Psoas muscle (tissue), 8 donors: ENCODE results near the gene SMYD3. TPM values are rescaled to one million over a fixed set of nuclear protein-coding genes. Genes with fewer than 3 reads are reported as not detected.

ENCODE experiments used
- ATAC-seq, 4 donors: fragments of 200-7000 bp; cut with Tn5 transposase; one replicate each; pipeline ENCODE4 v1.9.1; 2020; ENCODE audit warnings: moderate library complexity in 3 of 4, mild to moderate bottlenecking in 2 of 4
- DNase-seq, 2 donors: peaks; one replicate each; pipeline ENCODE4 v3.0.0-alpha.2; 2020
- H3K27ac ChIP-seq: fragments of 200-600 bp; one replicate; pipeline ENCODE4 v1.8.0; 2022
- H3K27me3 ChIP-seq, 3 donors: fragments of 200-600 bp in 1 of 3; one replicate each; pipeline versions ENCODE4 v1.6.1 to v1.8.0; 2013 to 2022; ENCODE audit warnings: low read length in 2 of 3, mild to moderate bottlenecking in 2 of 3, moderate library complexity in 1 of 3; ENCODE audit not compliant: insufficient read depth in 3 of 3
- H3K36me3 ChIP-seq, 2 donors: fragments of 200-600 bp in 1 of 2; one replicate each; pipeline versions ENCODE4 v1.6.1 to v1.8.0; 2013 to 2022; ENCODE audit warnings: low read depth in 1 of 2, mild to moderate bottlenecking in 1 of 2, moderate library complexity in 1 of 2; ENCODE audit not compliant: insufficient read depth in 1 of 2
- H3K4me1 ChIP-seq: fragments of 200-600 bp; one replicate; pipeline ENCODE4 v1.8.0; 2022
- H3K4me3 ChIP-seq: fragments of 200-600 bp; one replicate; pipeline ENCODE4 v1.8.0; 2022; ENCODE audit warnings: mild to moderate bottlenecking
- H3K9me3 ChIP-seq: fragments of 200-600 bp; one replicate; pipeline ENCODE4 v1.8.0; 2022
- CTCF ChIP-seq: fragments of 200-600 bp; IDR thresholded peaks from one replicate; pipeline ENCODE4 v1.8.0; 2022; ENCODE audit warnings: antibody characterized with exemption
- WGBS, 3 donors: extraction: QIAGEN DNeasy Blood & Tissue Kit; methylation state at CpG; one replicate each; pipeline versions ENCODE4 v1.1.6 to v1.1.7; 2013; 5-methylcytosine and 5-hydroxymethylcytosine counted together
- intact Hi-C, 2 donors: fragments of 100-400 bp; cut with DNase I; formaldehyde crosslinking; loops; one replicate each; pipeline versions ENCODE4 v1.11.0 to v1.14.2; 2022
- polyA plus RNA-seq, 3 donors: library from polyadenylated mRNA; stranded (reverse); fragments of 200-250 nt; gene quantifications; one replicate each; pipeline ENCODE4 v1.2.3, GENCODE V29; 2013
- total RNA-seq, 4 donors: library from RNA; stranded (reverse); fragmentation: NEBNext Ultra II Directional in 2 of 4; extraction: Animal tissue kit (Norgen Biotek cat#: 25700) in 2 of 4; gene quantifications; one replicate each; pipeline versions ENCODE4 v1.2.1 to v1.2.4, GENCODE V29; 2021 to 2023
- donor health status: healthy with polysubstance abuse.
- donor health status: DM: no; HTN: no; CAD: no; lungs with moderate emphysema.
- donor health status: Bipolar disorder and iron deficiency.
- donor health status: healthy.
- donor health status: DM: yes; HTN: yes; CAD: no.
- donor health status: DM: no; HTN: no; CAD: no.
- donor health status: DM: no; HTN: no; CAD: no.
- donor health status: DM: yes; HTN: yes; CAD: no.

The SMYD3 gene
- total and polyA plus RNA-seq, 7 donors = 2.9 to 6.4 (median 4.9) TPM

- intact Hi-C loops = no loop called here
- Histone ChIP-seq H3K36me3 (no peaks in the 10 kb centered on the region), H3K9me3 (no peaks in the 10 kb centered on the region), H3K4me3 (no peak overlapping the region), H3K27ac (no peak overlapping the region), H3K27me3 (no peaks in the 10 kb centered on the region), H3K4me1 (no peaks in the 10 kb centered on the region)
- no peak for ATAC-seq
- TF ChIP-seq CTCF = no peak
- 74 to 80% (median 78%) methylated on average over 15 of the region's 15 CpGs for WGBS, 3 donors
- DNase-seq = no peak
These were observed 510.3 kb downstream of the SMYD3 start for GRCh38 chr1:245996811-245997210.

GRCh38 chr1:245995474-245995873 is 511.6 kb downstream of the SMYD3 start:
- TF ChIP-seq CTCF = no peak
- H3K4me1 ChIP-seq = no peaks in the 10 kb centered on the region
- no peaks in the 10 kb centered on the region for H3K9me3 ChIP-seq
- no peak for ATAC-seq
- DNase-seq = no peak
- intact Hi-C loops = no loop called here
- H3K36me3 ChIP-seq = no peaks in the 10 kb centered on the region
- H3K27me3 ChIP-seq = no peaks in the 10 kb centered on the region
- no peak overlapping the region for H3K27ac ChIP-seq
- H3K4me3 ChIP-seq = no peak overlapping the region
- 82 to 85% methylated on average over 1 of the region's 1 CpG; no CpG with 5 or more reads in 1 of the 3 donors for WGBS, 3 donors

- no peak for DNase-seq
- WGBS, 3 donors = 80 to 84% (median 82%) methylated on average over 4 of the region's 4 CpGs
- Histone ChIP-seq H3K4me3 (no peak overlapping the region), H3K9me3 (no peaks in the 10 kb centered on the region), H3K27ac (no peak overlapping the region), H3K27me3 (no peaks in the 10 kb centered on the region), H3K36me3 (no peaks in the 10 kb centered on the region), H3K4me1 (no peaks in the 10 kb centered on the region)
- intact Hi-C loops = no loop called here
- TF ChIP-seq CTCF = no peak
- no peak for ATAC-seq
These were observed 515.8 kb downstream of the SMYD3 start for GRCh38 chr1:245991266-245991665.

GRCh38 chr1:245990315-245991022 is 516.6 kb downstream of the SMYD3 start:
- Histone ChIP-seq H3K4me3 (no peak overlapping the region), H3K27ac (no peak overlapping the region), H3K36me3 (no peaks in the 10 kb centered on the region), H3K9me3 (no peaks in the 10 kb centered on the region), H3K4me1 (no peaks in the 10 kb centered on the region), H3K27me3 (no peaks in the 10 kb centered on the region)
- intact Hi-C loops = no loop called here
- no peak for TF ChIP-seq CTCF
- WGBS, 3 donors = 80 to 85% (median 81%) methylated on average over 6 of the region's 6 CpGs
- no peak for ATAC-seq
- DNase-seq = no peak
